Brain pericyte (primary cell): ENCODE measurements around the gene TYRO3.
"Not testable (repeated sequence)": the region's sequence is repeated elsewhere in the genome, so short reads cannot be mapped to it uniquely, and the experiment has no call there.

ENCODE experiments used
- DNase-seq: peaks from one replicate; pipeline ENCODE4 v3.0.0-alpha.2; 2012; ENCODE audit warnings: low read depth, low spot score

TYRO3 gene

GRCh38 chr15:41573396-41573795 lies 14.4 kb downstream of the TYRO3 start:
- DNase-seq = no peak

- DNase-seq = no peak
Observed at GRCh38 chr15:41574158-41574557, 15.1 kb downstream of the TYRO3 start.

GRCh38 chr15:41575282-41575681 lies 16.3 kb downstream of the TYRO3 start:
- no peak for DNase-seq

GRCh38 chr15:41577863-41578735 lies 19.1 kb downstream of the TYRO3 start:
- DNase-seq = no peak

- no peak for DNase-seq
Observed at GRCh38 chr15:41578736-41579383, 19.8 kb downstream of the TYRO3 start.

GRCh38 chr15:41581110-41581509 lies 22.1 kb downstream of the TYRO3 start:
- DNase-seq = no peak

GRCh38 chr15:41583795-41584194 lies 24.8 kb downstream of the TYRO3 start:
- DNase-seq = no peak

GRCh38 chr15:41584636-41585126 lies 25.7 kb downstream of the TYRO3 start:
- no peak for DNase-seq

- DNase-seq = no peak
Observed at GRCh38 chr15:41585127-41586047, 26.4 kb downstream of the TYRO3 start.

- not testable (repeated sequence) for DNase-seq
Observed at GRCh38 chr15:41586531-41587282, 27.7 kb downstream of the TYRO3 start.

- not testable (repeated sequence) for DNase-seq
Observed at GRCh38 chr15:41589018-41589417, 30.0 kb downstream of the TYRO3 start.

GRCh38 chr15:41589571-41589970 lies 30.6 kb downstream of the TYRO3 start:
- not testable (repeated sequence) for DNase-seq

GRCh38 chr15:41591217-41591616 lies 32.2 kb downstream of the TYRO3 start:
- not testable (repeated sequence) for DNase-seq

- DNase-seq = not testable (repeated sequence)
Observed at GRCh38 chr15:41592718-41593117, 33.7 kb downstream of the TYRO3 start.

- DNase-seq = no peak
Observed at GRCh38 chr15:41594801-41595746, 36.1 kb downstream of the TYRO3 start.

- no peak for DNase-seq
Observed at GRCh38 chr15:41596972-41597371, 38.0 kb downstream of the TYRO3 start.

- no peak for DNase-seq
Observed at GRCh38 chr15:41597787-41598186, 38.8 kb downstream of the TYRO3 start.

GRCh38 chr15:41599061-41599460 lies 40.0 kb downstream of the TYRO3 start:
- DNase-seq = no peak

GRCh38 chr15:41603411-41603935 lies 44.5 kb downstream of the TYRO3 start:
- no peak for DNase-seq
